HT-29 (cell line): ENCODE results near the gene CCN5. TPM values are rescaled to one million over a fixed set of nuclear protein-coding genes. Genes with fewer than 3 reads are reported as not detected.
A peak's percentile ranks its signal among the peaks of the same experiment; 100 is the strongest.

Experiments
- DNase-seq: peaks from one replicate; pipeline ENCODE4 v3.0.0-alpha.2; 2015; ENCODE audit warnings: low spot score
- total RNA-seq: library from RNA; depleted of rRNA; stranded (reverse); fragments of >200 nt; shearing (Covaris generic); gene quantifications from 2 replicates; pipeline ENCODE4 v1.2.3, GENCODE V29; 2014

CCN5 gene
- total RNA-seq, 1 experiment from 2014 or later, result not detected

DNA sequence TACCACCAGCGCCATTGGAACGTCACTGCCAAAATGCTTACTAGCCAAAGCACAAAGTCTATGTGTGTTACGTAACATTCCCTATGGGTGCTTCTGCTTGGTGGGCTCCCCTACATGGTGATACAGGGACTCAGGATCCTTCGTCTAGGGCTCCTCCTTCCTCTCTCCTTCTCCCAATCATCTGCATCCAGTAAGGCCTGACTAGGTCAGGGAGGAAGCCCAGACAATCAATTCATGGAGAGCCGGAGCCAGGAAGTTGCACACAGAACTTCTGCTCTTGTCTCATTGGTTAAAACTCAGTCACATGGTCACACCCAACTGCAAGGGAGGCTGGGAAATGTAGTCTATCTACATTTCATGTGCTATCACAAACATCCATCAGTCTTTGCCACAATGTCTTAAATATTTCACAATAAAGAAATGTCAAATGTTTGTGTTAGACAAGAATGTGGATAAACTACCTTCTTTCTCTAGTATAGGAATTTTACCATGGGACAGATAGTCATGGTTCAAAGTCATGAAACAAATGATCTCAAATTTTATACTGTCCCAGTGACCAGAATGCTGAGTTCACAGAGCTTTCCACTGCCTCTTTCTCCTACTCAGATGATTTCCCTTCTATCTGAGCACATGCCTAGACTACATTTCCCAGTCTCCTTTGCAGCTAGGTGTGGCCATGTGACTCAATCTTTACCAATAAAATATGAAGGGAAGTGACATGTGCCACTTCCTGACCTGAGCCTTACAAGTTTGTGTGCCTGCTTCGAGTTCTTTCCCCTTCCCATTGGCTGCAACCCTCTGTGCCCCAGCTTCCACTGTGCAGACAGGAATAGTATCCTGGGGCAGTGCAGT lies 21.2 kb downstream of the CCN5 start:
- DNase-seq, result peak; percentile 87

DNA sequence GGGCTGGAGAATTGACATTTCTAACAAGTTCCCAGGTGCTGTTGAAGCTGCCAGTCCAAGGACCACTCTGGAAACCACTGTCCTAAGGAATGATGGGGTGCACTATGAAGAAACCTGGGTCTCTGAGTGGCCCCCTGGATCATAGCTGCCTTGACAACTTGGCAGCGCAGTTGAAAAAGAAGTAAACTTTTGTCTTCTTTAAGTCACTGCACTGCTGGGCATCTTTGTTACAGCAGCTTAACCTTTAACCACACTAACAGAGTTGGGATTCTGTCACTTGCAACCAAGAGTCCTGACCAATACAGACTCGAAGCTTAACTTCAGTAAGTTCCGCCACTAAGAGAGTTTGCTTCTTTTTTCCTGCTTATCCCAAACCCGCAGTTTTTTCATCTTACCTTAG lies 21.9 kb downstream of the CCN5 start:
- no peak for DNase-seq

DNA sequence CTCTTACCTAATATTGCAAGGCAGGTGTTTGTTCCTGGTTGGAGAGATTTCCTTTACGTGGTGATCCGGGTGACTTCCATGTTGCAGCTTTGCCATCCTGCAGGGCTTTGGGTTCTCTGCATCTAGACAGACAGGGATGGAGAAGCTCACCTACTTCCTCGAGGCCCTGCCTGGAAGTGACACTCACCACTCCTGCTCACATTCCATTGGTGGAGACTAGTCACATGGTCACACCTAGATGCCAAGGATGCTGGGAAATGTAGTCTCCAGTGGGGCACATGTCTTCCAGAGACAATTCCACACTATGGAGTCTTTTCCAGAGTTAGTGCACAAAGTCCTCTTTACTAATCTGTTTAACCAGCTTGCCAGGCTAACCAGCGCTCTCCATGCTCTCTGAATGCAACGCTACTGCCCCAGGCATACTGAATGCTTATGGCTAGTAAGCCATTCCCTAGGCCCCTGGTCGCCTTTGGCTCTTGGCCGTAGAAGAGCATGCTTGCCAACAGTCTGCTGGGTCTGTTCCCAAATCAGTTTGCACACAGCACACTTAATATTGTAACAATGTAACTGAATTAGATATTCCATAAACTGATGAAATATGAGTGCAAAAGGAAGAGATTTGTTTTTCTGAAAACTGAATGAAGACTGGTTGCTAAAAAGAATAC lies 23.8 kb downstream of the CCN5 start:
- peak; percentile 76 for DNase-seq

DNA sequence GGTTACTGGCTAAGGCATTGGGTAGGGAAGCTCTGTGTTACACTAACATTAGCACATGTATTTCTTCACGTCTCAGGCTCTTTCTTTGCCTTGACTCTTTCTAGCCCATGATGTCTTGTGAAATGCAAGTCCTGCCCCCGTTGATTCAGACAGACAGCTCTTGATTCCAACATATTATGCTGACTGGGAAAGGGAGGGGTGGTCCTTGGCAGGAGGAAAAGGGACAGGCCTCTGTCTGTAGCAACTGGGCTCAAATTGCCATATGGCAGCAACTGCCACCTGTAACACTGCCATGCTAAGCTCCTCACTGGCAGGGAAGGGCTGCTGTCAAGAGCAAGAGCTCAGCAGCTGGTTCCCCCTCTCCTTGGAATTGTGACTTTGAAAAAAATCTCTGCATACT lies 24.8 kb downstream of the CCN5 start:
- DNase-seq, result no peak

DNA sequence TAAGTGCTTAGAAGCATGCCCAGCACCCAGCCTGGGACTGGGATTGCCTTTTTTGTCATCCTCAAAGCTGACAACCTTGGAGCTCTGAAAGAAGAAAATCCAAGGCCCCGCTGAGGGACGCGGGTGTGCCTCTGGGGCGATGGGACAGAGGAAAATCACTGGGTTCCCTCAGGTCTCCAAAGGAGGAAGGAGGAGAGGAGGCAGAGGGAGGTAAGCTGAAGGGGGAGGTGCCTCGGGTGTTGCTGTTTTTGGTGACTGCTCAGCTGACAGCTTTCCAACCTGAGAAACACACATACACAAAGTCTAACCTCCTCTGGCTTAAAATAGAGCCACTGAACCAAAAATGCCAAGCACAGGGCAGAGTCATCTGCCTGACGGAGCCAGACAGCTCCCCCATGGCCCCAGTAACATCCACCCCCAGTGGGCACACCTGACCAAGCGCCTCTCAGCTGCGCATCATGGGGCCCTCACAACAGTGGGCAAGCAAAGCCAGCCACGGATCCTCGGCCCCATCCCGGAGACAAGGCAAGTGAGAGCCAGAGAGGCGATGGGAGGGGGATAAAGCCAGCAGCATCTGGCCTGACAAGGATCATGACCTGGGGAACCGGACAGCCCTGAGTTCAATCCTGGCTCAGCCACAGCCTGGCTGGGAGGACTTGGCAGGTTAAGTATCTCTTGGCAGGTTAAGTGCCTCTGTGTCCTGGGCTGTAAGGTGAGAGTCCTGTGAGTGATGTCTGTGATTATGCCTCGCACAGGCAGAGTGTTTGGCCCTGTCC lies 27.3 kb downstream of the CCN5 start:
- DNase-seq, result no peak

DNA sequence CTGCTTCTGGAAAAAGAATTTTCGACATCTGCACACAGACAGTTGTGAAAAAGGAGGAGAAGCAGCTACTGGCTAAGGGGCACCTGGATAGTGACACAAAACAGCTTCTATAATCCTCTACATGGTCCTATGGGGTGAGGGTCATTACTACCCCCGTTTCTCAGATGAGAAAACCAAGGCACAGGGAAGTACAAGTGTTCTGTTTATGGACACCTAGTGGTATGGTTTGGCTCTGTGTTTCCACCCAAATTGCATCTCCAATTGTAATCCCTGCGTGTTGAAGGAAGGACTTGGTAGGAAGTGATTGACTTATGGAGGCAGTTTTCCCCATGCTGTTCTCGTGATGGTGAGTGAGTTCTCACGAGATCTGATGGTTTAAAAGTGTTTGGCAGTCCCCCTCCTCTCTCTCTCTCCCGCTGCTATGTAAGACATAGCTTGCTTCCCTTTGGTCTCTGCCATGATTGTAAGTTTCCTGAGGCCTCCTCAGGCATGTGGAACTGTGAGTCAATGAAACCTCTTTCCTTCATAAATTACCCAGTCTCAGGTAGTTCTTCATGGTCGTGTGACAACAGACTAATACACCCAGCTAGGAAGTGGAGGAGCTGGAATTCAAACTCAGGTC lies 28.0 kb downstream of the CCN5 start:
- no peak for DNase-seq

DNA sequence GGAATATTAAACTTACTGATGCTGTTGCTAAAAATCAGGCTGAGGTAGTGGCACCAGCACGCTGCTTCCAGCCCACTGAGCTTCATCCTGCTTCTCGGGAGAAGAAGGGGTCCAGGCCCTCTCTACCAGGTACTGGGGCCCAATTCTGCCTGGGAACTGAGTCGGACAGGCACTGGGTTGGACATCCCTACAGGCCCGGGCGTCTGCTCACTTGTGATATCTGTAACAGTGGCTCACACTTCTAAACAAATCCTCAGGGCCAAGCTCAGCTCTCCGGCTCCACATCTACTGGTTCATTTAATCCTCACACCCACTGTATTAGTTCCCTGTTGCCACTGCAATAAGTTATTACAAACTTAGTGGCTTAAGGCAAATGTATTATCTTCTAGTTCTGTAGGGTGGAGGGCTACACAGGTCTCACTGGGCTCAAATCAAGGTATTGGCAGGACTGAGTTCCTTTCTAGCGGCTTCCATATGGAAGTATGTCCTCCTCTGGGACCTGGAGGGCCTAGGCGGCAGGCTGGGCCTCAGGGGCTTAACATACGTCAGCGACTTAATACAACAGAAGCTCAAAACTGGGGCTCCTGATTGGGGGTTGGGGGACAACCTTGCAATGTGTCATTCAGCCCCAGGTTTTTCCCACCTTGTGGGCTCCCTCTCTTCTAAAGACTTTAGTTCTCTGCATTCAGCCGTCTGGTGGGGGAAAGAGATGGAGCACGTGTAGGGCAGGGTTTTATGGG lies 28.9 kb downstream of the CCN5 start:
- DNase-seq, result no peak

DNA sequence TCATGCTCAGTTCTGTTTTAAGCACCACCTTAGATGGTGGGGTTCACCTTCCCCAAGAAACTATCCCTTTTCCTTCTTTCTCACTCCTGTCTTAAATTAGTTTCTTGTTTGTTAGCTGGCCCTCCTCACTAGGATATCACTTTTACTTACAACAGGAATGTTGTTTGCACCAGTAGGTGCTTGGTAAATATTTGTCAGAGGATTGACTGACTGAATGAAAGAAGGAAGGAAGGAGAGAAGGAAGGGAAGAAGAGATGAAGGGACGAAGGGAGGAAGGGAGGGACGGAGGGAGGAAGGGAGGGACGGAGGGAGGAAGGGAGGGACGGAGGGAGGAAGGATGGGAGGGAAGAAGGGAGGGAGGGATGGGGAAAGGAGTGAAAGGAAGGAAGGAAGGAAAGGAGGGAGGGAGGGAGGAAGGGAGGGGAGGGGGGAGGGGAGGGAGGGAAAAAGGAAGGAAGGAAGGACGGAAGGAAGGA lies 30.0 kb downstream of the CCN5 start:
- DNase-seq, result no peak

DNA sequence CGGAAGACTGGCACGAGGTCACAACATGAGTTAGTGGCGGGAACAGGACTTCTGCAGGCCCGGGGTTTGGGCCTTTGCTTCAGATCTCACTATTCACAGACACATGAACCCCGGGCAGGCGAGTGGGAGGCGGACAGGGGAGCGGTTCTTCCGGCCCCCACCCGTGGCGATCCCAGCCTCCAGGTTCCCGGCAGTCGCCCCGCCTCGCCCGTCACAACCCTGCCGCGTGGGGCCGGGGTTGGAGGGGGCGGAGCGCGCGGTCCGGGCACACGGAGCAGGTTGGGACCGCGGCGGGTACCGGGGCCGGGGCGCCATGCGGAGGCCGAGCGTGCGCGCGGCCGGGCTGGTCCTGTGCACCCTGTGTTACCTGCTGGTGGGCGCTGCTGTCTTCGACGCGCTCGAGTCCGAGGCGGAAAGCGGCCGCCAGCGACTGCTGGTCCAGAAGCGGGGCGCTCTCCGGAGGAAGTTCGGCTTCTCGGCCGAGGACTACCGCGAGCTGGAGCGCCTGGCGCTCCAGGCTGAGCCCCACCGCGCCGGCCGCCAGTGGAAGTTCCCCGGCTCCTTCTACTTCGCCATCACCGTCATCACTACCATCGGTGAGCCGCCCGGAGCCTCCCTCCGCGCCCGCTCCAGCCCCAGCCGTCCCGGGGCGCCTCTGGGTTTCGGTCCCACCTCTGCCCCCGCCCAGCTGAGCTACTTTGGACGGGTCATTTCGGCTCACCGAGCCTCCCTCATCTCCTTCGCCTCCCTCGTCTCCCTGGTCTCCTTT lies 30.6 kb downstream of the CCN5 start, which contains the start of gene KCNK15:
Gene KCNK15, plus strand, starts transcription at position 268 of the 769 bp plus-strand sequence. Its CDS starts 46 bp downstream, at position 314.
- DNase-seq, result no peak

DNA sequence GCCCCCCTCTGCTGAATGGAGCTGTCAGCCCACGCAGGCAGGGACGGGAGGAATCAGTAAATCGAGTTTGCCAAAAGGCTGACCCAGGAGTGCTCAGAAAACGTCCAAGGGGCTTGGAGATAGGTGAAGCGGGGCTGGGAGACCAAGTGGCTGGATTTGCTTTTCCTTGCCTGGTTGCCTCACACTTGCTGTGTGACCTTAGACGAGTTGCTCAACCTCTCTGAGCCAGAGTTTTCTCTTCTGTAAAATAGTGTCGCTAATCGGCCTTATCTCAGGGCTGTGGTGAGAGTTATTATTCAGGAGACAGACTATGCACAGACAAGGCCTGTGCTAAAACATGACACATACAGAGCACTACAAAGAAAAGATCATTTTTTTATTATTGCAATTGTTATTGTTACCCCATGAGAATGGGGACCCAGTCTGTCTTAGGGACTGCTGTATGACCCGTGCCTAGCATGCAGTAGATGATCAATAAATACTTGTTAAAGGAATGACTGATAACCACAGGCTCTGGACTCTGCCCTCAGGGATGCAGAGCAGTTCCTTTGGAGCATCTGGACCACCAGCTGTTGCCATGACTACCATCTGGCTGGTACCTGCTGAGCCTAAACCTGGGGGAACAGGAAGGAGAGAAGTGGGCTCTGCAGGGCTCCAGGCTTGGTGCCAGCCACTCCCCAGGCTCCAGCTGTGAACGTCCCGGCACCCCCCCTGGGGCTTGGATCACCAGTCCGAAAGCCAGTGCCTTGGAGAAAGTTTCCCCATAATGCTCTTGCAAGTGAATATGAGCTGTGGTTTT lies 31.4 kb downstream of the CCN5 start:
- peak; percentile 21 for DNase-seq

DNA sequence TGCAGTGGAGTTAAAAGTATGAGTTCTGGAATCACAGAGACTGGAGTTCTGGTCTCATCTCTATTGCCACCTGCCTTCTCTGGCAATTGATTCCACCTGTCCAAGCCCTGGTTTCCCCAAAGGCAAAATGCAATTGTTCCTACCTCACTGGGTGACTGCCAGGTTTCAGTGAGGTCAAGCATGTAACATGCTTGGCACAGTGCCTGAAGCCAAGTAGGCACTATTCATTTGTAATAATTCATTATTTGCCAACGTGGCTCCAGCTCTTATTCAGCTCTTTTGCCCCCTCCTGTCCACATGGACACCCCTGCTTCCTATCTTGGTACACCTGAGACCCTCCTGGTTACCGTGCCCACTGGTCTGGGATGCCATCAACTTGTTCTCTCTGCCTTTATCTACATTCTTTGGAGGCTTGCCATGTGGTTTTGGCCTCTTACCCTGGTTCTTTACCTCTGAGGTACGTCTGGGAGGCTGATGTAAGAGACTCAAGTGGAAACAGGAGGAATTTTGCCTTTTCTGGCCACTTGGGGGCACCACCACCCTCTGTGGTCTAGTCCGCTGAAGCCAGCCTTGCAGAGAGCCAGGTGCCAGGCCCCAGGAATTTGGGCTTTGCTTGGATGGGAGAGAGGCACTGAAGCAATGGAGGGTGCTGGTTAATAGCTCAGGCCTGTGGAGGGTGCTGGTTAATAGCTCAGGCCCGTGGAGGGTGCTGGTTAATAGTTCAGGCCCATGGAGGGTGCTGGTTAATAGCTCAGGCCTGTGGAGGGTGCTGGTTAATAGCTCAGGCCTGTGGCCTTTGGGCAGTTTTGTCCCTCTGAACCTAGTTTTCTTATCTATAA lies 32.2 kb downstream of the CCN5 start:
- DNase-seq, result peak; percentile 96

DNA sequence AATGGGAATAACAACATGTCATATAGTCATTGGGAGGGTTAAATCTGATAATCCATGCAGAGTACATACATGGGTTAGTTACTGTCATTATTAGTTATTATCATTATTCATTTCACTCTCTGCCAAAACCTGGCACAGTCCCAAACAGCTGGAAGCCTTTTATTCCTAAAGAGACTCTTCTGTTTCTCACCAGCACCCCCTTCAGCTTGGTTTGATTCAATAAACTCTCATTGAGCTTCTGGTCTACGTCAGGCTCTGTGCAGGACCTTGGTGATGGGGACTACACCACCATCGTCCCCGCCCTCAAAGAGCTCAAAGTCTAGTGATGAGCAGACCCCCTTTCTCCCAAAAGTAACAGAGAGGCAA lies 32.8 kb downstream of the CCN5 start:
- DNase-seq, result peak; percentile 50

DNA sequence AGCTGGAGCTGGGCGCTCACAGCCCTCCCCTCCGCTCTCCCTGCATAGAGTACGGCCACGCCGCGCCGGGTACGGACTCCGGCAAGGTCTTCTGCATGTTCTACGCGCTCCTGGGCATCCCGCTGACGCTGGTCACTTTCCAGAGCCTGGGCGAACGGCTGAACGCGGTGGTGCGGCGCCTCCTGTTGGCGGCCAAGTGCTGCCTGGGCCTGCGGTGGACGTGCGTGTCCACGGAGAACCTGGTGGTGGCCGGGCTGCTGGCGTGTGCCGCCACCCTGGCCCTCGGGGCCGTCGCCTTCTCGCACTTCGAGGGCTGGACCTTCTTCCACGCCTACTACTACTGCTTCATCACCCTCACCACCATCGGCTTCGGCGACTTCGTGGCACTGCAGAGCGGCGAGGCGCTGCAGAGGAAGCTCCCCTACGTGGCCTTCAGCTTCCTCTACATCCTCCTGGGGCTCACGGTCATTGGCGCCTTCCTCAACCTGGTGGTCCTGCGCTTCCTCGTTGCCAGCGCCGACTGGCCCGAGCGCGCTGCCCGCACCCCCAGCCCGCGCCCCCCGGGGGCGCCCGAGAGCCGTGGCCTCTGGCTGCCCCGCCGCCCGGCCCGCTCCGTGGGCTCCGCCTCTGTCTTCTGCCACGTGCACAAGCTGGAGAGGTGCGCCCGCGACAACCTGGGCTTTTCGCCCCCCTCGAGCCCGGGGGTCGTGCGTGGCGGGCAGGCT lies 35.1 kb downstream of the CCN5 start:
- no peak for DNase-seq

DNA sequence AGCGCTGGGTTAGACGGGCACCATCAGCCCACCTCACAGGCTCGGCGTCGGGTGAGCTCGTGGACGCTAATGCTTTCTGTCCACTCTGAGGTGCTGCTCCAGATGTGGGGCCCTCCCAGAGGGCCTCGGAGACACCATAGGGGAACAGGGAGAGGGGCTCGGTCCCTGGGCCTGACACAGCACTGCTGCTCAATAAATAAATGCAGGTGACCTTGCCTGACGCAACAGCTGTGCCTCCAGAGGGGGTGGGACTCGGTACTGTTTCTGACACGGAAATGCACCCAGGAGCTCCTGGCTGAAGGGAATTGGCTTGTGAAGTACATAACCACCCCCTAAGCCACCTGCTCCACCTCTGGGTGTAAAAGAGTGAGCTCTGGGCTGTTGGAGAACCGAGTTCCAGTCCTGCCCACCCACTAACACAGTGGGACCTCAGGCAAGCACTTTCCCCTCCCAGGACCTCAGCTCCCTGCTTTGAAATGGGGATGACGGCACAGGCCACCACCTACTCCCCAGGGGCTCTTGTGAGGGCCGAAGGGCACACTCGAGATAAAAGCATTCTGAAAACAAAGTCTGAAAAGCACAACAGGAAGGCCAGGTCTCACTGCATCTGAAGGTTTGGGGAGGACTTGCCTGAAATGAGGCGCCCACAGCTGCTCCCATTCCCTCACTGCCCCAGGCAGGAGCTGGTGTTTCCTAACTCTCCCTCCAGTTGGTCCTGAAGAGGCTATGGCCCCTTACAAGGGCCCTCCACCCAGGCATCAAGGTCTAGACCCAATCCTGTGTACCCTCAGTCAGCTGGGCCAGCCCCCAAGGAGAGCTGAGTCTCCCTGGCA lies 37.1 kb downstream of the CCN5 start:
- DNase-seq, result no peak

DNA sequence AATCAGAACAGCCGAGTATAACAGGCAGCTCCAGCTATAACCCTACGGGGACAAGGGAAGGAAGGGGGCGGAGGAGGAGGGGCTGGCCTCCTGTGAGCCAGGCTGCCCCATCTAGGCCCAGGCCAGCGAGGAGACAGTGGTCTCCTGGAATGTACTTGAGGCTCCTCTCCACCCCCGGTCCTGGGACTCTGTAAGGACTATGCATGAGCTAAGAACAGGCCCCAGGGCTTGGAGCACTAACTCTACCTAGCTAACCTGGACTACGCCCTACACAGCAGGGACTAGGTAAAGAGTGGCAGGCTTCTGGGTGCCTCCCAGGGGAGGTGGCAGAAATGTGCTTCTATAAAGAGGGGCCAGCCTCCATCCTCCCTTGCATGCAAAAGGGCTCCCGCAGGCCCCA lies 39.4 kb downstream of the CCN5 start:
- DNase-seq, result no peak

DNA sequence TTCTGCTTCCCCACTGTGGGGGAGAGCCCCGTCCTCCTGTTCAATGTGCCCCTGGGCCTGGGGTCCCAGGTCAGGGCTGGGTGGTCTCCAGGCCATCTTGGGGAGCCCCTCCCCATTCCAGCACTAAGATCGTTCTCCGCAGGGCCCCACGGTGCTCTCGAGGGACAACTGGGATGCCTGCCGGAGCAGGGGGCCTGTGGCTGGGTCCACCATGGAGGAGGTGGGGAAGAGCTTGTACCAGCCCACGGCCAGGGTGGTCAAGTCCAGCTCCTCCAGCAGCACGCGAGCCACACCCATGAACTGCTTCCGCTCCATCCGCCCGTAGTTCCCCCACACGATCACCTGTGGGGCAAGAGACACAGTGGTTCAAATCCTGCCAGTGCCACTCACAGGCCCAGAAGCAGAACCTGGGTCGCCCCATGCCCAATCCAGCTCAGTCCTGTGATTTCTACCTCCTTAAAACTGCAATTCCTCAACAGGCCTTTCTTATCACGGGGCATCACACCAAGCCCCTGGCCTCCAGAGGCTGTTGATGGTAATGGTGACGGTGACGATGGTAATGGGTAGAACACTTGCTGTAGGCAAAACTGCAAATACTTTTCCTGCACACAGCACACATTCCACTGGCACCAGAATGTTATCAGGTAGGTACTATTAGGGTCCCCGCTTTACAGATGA lies 41.0 kb downstream of the CCN5 start:
- DNase-seq, result no peak
